GM12872 (cell line): ENCODE results near the gene ADAMTSL3.

Experiments used
- CTCF ChIP-seq: IDR thresholded peaks from 3 replicates; pipeline ENCODE4 v1.5.1; 2011; ENCODE audit warnings: low read depth, mild to moderate bottlenecking, low read length, moderate library complexity; ENCODE audit not compliant: insufficient read depth

The ADAMTSL3 gene, protein sequence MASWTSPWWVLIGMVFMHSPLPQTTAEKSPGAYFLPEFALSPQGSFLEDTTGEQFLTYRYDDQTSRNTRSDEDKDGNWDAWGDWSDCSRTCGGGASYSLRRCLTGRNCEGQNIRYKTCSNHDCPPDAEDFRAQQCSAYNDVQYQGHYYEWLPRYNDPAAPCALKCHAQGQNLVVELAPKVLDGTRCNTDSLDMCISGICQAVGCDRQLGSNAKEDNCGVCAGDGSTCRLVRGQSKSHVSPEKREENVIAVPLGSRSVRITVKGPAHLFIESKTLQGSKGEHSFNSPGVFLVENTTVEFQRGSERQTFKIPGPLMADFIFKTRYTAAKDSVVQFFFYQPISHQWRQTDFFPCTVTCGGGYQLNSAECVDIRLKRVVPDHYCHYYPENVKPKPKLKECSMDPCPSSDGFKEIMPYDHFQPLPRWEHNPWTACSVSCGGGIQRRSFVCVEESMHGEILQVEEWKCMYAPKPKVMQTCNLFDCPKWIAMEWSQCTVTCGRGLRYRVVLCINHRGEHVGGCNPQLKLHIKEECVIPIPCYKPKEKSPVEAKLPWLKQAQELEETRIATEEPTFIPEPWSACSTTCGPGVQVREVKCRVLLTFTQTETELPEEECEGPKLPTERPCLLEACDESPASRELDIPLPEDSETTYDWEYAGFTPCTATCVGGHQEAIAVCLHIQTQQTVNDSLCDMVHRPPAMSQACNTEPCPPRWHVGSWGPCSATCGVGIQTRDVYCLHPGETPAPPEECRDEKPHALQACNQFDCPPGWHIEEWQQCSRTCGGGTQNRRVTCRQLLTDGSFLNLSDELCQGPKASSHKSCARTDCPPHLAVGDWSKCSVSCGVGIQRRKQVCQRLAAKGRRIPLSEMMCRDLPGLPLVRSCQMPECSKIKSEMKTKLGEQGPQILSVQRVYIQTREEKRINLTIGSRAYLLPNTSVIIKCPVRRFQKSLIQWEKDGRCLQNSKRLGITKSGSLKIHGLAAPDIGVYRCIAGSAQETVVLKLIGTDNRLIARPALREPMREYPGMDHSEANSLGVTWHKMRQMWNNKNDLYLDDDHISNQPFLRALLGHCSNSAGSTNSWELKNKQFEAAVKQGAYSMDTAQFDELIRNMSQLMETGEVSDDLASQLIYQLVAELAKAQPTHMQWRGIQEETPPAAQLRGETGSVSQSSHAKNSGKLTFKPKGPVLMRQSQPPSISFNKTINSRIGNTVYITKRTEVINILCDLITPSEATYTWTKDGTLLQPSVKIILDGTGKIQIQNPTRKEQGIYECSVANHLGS (N-terminal part only)

GRCh38 chr15:83653639-83654378 lies at the start of gene ADAMTSL3:
TSS of gene ADAMTSL3 (plus strand) at chr15:83654123. CDS start at chr15:83655762, 1,639 bp downstream.
- no peak for TF ChIP-seq CTCF

GRCh38 chr15:83604549-83604948 lies 49.4 kb upstream of the ADAMTSL3 start:
- TF ChIP-seq CTCF = no peak

DNA sequence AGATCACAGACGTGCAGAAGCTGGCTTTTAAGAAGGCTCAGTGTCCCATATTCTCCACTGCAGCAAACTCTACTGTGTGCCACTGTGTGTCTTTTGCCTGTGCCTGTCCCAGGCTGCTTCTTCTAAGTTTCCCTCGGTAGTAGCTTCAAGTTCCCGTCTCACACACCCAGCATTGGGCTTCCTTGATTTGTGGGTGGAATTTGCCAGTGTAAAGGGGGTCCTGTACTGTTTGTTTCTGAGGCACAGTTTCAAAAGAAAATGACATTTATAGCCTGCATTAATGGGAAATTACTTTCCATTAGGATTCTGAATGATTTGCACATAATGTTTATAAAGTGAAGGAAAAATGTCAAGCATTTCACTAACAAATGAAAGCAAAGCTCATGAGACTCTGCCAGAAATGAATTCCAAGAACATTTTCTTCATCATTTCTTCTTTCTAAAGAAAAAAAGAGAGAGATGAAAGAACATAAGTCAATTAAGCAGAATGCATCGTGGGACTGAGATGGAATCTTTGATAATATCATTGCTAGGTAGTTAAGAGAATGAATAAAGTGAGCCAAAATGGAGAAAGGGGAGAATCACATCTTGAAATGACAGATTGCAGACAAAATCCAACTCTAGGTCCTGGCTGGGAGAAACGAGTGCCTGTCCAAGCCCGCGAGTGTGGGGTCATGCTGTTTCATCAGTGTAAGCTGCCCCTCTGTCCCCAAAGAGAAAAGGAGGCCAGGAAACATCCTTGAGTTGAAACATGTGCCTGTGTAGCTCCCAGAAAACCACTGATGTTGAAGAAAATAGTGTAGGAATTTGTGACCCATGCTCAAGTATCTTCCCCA lies 48.6 kb upstream of the ADAMTSL3 start:
- no peak for TF ChIP-seq CTCF

DNA sequence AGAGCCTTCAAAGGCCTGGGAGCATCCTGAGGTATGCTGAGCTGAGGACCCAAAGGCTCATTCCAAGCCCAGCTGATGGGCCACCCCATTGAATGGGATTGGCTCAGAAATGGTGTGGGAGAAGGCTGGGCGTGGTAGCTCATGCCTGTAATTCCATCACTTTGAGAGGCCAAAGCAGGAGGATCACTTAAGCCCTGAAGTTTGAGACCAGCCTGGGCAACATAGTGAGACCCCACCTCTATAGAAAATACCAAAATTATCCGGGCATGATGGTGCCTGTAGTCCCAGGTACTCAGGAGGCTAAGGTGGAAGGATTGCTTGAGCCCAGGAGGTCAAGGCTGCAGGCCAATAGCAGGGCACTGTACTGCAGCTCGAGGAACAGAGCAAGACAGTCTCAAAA lies 43.8 kb upstream of the ADAMTSL3 start:
- no peak for TF ChIP-seq CTCF

DNA sequence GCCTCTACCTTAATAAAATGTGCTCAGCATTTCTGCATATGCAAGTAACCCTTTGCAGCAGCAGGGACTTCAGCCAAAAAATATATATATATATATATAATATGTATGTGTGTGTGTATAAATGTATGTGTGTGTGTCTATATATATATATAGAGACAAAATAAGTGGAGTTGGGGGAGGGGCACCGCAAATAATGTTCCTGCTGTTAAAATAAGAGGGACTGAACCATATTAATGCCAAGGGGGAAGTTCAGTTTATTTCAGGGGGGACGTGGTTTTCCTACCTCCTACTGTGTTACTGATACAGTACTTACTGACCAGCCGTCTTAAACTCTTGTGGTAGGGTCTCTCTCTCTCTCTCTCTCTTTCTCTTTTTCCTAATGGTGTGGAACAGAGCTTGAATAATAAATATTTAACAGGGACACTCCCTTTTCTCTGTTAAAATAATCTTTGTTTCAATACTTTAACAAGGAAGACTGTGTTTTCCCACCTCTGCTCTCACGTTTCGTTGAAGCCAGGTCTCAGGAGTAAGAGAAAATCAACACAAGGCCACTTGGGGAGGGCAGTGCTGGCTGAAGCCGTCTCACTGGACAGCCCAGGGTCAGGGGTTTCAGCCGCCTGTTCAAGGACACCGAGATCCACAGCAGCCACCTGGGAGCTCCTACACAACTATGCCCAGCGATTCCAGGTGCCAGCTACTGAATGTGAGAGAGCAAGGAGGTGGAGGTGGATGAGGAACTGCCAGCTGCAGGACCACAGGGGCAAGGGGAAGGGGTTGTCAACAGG lies 42.8 kb upstream of the ADAMTSL3 start:
- no peak for TF ChIP-seq CTCF

DNA sequence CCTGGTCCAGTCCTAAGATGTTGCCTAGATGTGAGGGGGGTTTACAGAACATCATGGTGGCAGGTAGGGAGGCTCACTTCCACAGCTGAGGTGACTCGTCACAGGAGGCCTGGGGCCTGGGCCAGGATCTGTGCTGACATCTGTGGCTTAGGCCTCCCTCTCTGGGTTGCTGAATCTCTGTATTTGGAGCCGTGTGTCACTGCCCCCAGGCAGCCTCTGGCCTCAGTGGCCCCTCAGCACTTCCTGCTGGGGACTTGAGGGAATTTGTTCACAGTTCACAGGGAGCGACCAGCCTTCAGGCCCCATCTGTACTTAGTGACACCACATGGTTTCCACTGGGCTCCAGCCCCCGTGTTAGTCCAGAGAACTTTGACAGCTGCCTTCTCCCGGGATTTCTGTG lies 41.7 kb upstream of the ADAMTSL3 start:
- no peak for TF ChIP-seq CTCF
